Measurements from ENCODE around the gene TMEM39A.

The TMEM39A gene

GRCh38 chr3:119395923-119396358 lies 67.5 kb downstream of the TMEM39A start:
- H3K9ac ChIP-seq, result no peak overlapping the region
- no peak overlapping the region for H3K4me2 ChIP-seq
- no peaks in the 10 kb centered on the region for H3K27me3 ChIP-seq (ENCODE audit: insufficient read depth, low read depth)
- H3K79me2 ChIP-seq (ENCODE audit: insufficient read depth, low read depth), result no peaks in the 10 kb centered on the region
- H3K4me1 ChIP-seq (ENCODE audit: low read depth, poor library complexity, severe bottlenecking), result peaks cover 13% of the 10 kb centered on the region
- H3K36me3 ChIP-seq (ENCODE audit: insufficient read depth), result no peaks in the 10 kb centered on the region
- no peaks in the 10 kb centered on the region for H4K20me1 ChIP-seq (ENCODE audit: insufficient read depth)
- no peak for TF ChIP-seq CTCF (conservative IDR thresholded peaks at IDR 0.05; ENCODE audit: low read depth, low read length)
- H3K27ac ChIP-seq, result no peak overlapping the region; the same call in 1 of the 2 replicates
- H3K4me3 ChIP-seq (IDR thresholded peaks at IDR 0.05; ENCODE audit: insufficient read depth, low read depth, low read length), result no peak overlapping the region
- peak overlapping the region; percentile 1; the same call in 1 of the 2 replicates for H2AFZ ChIP-seq (ENCODE audit: low read depth)

GRCh38 chr3:119388577-119388976 lies 74.8 kb downstream of the TMEM39A start:
- Histone ChIP-seq H3K27ac (no peak overlapping the region), H3K36me3 (ENCODE audit: insufficient read depth) (no peaks in the 10 kb centered on the region; the same call in 1 of the 2 replicates), H3K79me2 (ENCODE audit: insufficient read depth, low read depth) (no peaks in the 10 kb centered on the region), H4K20me1 (ENCODE audit: insufficient read depth) (no peaks in the 10 kb centered on the region), H2AFZ (ENCODE audit: low read depth) (no peak overlapping the region), H3K4me2 (no peak overlapping the region), H3K4me1 (ENCODE audit: low read depth, poor library complexity, severe bottlenecking) (no peaks in the 10 kb centered on the region), H3K4me3 (IDR thresholded peaks at IDR 0.05; ENCODE audit: insufficient read depth, low read depth, low read length) (no peak overlapping the region), H3K9ac (no peak overlapping the region), H3K27me3 (ENCODE audit: insufficient read depth, low read depth) (no peaks in the 10 kb centered on the region)
- no peak for TF ChIP-seq CTCF (conservative IDR thresholded peaks at IDR 0.05; ENCODE audit: low read depth, low read length)

GRCh38 chr3:119382134-119382533 lies 81.3 kb downstream of the TMEM39A start:
- no peaks in the 10 kb centered on the region for H4K20me1 ChIP-seq (ENCODE audit: insufficient read depth)
- no peaks in the 10 kb centered on the region for H3K27me3 ChIP-seq (ENCODE audit: insufficient read depth, low read depth)
- H3K9ac ChIP-seq, result no peak overlapping the region
- H3K27ac ChIP-seq, result no peak overlapping the region
- H3K4me1 ChIP-seq (ENCODE audit: low read depth, poor library complexity, severe bottlenecking), result no peaks in the 10 kb centered on the region
- H3K79me2 ChIP-seq (ENCODE audit: insufficient read depth, low read depth), result no peaks in the 10 kb centered on the region
- no peak overlapping the region for H3K4me3 ChIP-seq (IDR thresholded peaks at IDR 0.05; ENCODE audit: insufficient read depth, low read depth, low read length)
- H2AFZ ChIP-seq (ENCODE audit: low read depth), result no peak overlapping the region
- H3K36me3 ChIP-seq (ENCODE audit: insufficient read depth), result no peaks in the 10 kb centered on the region; the same call in 1 of the 2 replicates
- no peak overlapping the region for H3K4me2 ChIP-seq
- TF ChIP-seq CTCF (conservative IDR thresholded peaks at IDR 0.05; ENCODE audit: low read depth, low read length), result no peak

GRCh38 chr3:119380697-119381096 lies 82.7 kb downstream of the TMEM39A start:
- Histone ChIP-seq H3K79me2 (ENCODE audit: insufficient read depth, low read depth) (no peaks in the 10 kb centered on the region), H4K20me1 (ENCODE audit: insufficient read depth) (no peaks in the 10 kb centered on the region), H3K27ac (no peak overlapping the region), H3K4me2 (no peak overlapping the region), H3K4me3 (IDR thresholded peaks at IDR 0.05; ENCODE audit: insufficient read depth, low read depth, low read length) (no peak overlapping the region), H3K4me1 (ENCODE audit: low read depth, poor library complexity, severe bottlenecking) (no peaks in the 10 kb centered on the region), H3K9ac (no peak overlapping the region), H3K36me3 (ENCODE audit: insufficient read depth) (no peaks in the 10 kb centered on the region; the same call in 1 of the 2 replicates), H2AFZ (ENCODE audit: low read depth) (no peak overlapping the region), H3K27me3 (ENCODE audit: insufficient read depth, low read depth) (no peaks in the 10 kb centered on the region)
- no peak for TF ChIP-seq CTCF (conservative IDR thresholded peaks at IDR 0.05; ENCODE audit: low read depth, low read length)
